Heart left ventricle (tissue), 16 donors: ENCODE data around the gene LAMA5. TPM values are rescaled to one million over a fixed set of nuclear protein-coding genes. Genes with fewer than 3 reads are reported as not detected.
A peak's percentile ranks its signal among the peaks of the same experiment; 100 is the strongest.

Experiments used
- ATAC-seq, 4 donors: fragments of 200-7000 bp; cut with Tn5 transposase; one replicate each; pipeline ENCODE4 v1.9.1; 2020 to 2022; ENCODE audit warnings: moderate library complexity in 4 of 4, mild to moderate bottlenecking in 3 of 4, moderate number of reproducible peaks in 1 of 4
- DNase-seq, 5 donors: peaks; one replicate each; pipeline ENCODE4 v3.0.0-alpha.2; 2020
- H3K27ac ChIP-seq, 12 donors: fragments of 200-600 bp; sonication (generic) in 4 of 12; one replicate each; pipeline versions ENCODE4 v1.5.0 to v1.8.0; 2016 to 2022; ENCODE audit warnings: mild to moderate bottlenecking in 2 of 12
- H3K27me3 ChIP-seq, 9 donors: fragments of 200-600 bp; sonication (generic) in 2 of 9; one replicate each; pipeline versions ENCODE4 v1.5.1 to v1.8.0; 2016 to 2022; ENCODE audit warnings: mild to moderate bottlenecking in 3 of 9
- H3K36me3 ChIP-seq, 9 donors: fragments of 200-600 bp; sonication (generic) in 2 of 9; one replicate each; pipeline versions ENCODE4 v1.5.0 to v1.8.0; 2018 to 2022; ENCODE audit warnings: mild to moderate bottlenecking in 2 of 9
- H3K4me1 ChIP-seq, 12 donors: fragments of 200-600 bp; sonication (generic) in 4 of 12; one replicate each; pipeline versions ENCODE4 v1.5.0 to v1.8.0; 2016 to 2022; ENCODE audit warnings: mild to moderate bottlenecking in 3 of 12
- H3K4me3 ChIP-seq, 12 donors: fragments of 200-600 bp; sonication (generic) in 4 of 12; one replicate each; pipeline versions ENCODE4 v1.5.0 to v1.8.0; 2017 to 2022; ENCODE audit warnings: mild to moderate bottlenecking in 9 of 12, moderate library complexity in 4 of 12
- H3K9me3 ChIP-seq, 12 donors: fragments of 200-600 bp; sonication (generic) in 4 of 12; one replicate each; pipeline versions ENCODE4 v1.5.0 to v1.8.0; 2016 to 2022; ENCODE audit warnings: mild to moderate bottlenecking in 1 of 12
- POLR2A ChIP-seq, 2 donors: fragments of 450-650 bp; IDR thresholded peaks; one replicate each; pipeline ENCODE4 v1.6.1; 2017; ENCODE audit warnings: antibody characterized with exemption in 2 of 2, mild to moderate bottlenecking in 2 of 2, moderate library complexity in 2 of 2
- WGBS, 4 donors: extraction: QIAGEN DNeasy Blood & Tissue Kit in 2 of 4; methylation state at CpG; one replicate each; pipeline versions ENCODE4 v1.1.5 to v1.1.7; 2013 to 2018; 5-methylcytosine and 5-hydroxymethylcytosine counted together
- intact Hi-C, 10 donors: fragments of 100-400 bp; cut with DNase I; formaldehyde crosslinking; loops; one replicate each; pipeline versions ENCODE4 v1.11.1 to v1.14.2; 2022
- polyA plus RNA-seq, 2 donors: library from polyadenylated mRNA; stranded (reverse); fragments of 200-250 nt; gene quantifications; one replicate each; pipeline ENCODE4 v1.2.3, GENCODE V29; 2013
- total RNA-seq, 9 donors: library from RNA; depleted of rRNA in 2 of 9; stranded (reverse); fragments of >200 nt in 2 of 9; fragmentation: NEBNext Ultra II Directional in 3 of 9; extraction: Animal tissue kit (Norgen Biotek cat#: 25700) in 3 of 9; gene quantifications; one replicate each; pipeline versions ENCODE4 v1.1.0 to v1.2.4, GENCODE V29; 2016 to 2023
- TF ChIP-seq, protein P1 (sequence below), 12 donors: fragments of 200-600 bp; sonication (generic) in 4 of 12; IDR thresholded peaks; one replicate each; pipeline versions ENCODE4 v1.5.0 to v1.8.0; 2018 to 2022; ENCODE audit warnings: antibody characterized with exemption in 12 of 12, mild to moderate bottlenecking in 5 of 12
- donor health status: ischemic (EF 13 %, LVEDD 7.1; RV severe dilation, severe dysfunction).
- donor health status: healthy with polysubstance abuse.
- donor health status: DM: no; HTN: yes; CAD: no.
- donor health status: DM: no; HTN: no; CAD: no.
- donor health status: ischemic (EF 25% LVEDD 6.9; RV normal size, moderate dysfunction).
- donor health status: ischemic (EF 25% LVEDD 5.7; RV mildly dilated, moderate dysfunction).
- donor health status: healthy.
- donor health status: DM: yes; HTN: yes; CAD: no.
- donor health status: ischemic (EF 35%, LVEDD 5.7; RV mildly dilated, moderate dysfunction).
- donor health status: nonischemic (EF 11% LVEDD 7.7; RV severe dilation, severe dysfunction).
- donor health status: DM: yes; HTN: yes; CAD: no.
- donor health status: PGD.
- donor health status: ischemic (EF 29% LVEDD 5.4; RV normal size, mild dysfunction).
- donor health status: nonischemic (EF 23%, LVEDD 6.1; RV moderate dilation, normal function).

LAMA5 gene
- total and polyA plus RNA-seq, 11 donors: 57.4 to 128 (median 73.6) TPM

DNA sequence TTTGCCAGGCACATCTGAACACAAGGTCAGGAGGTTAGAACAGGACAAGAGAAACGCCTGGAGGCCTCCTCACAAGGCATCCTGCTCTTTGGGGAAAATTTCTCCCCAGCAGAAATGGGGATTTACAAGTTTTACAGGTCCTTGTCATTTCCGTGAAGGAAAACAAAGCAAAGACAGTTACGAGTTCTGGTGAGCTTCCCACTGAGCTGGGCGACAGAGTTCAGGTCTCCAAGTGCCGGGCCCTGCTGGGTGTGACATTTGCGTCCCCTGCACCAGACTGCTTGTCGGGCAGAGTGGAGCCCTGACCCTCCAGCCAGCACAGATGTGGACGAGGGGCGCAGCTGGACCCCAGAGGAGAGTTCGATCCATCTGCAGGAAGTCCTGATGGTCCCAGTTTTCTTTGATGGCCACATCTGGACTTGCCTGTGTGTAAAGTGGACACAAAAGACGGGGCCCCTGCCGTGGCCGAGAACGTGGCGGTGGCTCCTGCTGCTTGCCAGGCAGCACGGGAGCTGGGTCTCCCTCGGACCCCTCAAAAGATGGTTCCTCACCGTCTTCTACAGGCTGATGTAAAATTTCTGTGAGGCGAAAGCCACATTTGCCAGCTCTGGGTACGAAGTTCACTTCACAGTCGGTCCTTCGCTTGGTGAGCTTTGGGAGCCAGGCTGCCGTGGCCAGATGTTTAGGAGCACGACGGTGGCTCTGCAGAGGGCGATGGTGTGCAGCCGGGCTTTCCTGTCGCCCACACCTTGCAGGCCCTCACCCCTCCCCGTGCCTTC, 69.5 kb downstream of the LAMA5 start:
- DNase-seq: peak in 1 of 5 donors; percentile 58
- no peaks in the 10 kb centered on the region for H3K27me3 ChIP-seq
- WGBS, 4 donors: 84 to 87% (median 86%) methylated on average over 24 to 29 of the region's 29 CpGs
- intact Hi-C loops: loop anchor here in 1 of 10 donors (10.0 kb wide), 1 partner anchor 197 kb away; no protein-coding TSS in a partner anchor
- H3K36me3 ChIP-seq: peaks cover 0 to 57% (median 46%) of the 10 kb centered on the region in 9 donors
- TF ChIP-seq POLR2A (IDR thresholded peaks at IDR 0.05): no peak
- TF ChIP-seq, protein P1, sequence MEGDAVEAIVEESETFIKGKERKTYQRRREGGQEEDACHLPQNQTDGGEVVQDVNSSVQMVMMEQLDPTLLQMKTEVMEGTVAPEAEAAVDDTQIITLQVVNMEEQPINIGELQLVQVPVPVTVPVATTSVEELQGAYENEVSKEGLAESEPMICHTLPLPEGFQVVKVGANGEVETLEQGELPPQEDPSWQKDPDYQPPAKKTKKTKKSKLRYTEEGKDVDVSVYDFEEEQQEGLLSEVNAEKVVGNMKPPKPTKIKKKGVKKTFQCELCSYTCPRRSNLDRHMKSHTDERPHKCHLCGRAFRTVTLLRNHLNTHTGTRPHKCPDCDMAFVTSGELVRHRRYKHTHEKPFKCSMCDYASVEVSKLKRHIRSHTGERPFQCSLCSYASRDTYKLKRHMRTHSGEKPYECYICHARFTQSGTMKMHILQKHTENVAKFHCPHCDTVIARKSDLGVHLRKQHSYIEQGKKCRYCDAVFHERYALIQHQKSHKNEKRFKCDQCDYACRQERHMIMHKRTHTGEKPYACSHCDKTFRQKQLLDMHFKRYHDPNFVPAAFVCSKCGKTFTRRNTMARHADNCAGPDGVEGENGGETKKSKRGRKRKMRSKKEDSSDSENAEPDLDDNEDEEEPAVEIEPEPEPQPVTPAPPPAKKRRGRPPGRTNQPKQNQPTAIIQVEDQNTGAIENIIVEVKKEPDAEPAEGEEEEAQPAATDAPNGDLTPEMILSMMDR (IDR thresholded peaks at IDR 0.05): no peak
- ATAC-seq: no peak
- peaks cover 0 to 8% (median 0%) of the 10 kb centered on the region in 12 donors for H3K4me1 ChIP-seq
- H3K27ac ChIP-seq: peak overlapping the region in 3 of 12 donors; percentile 18 to 39 (median 27)
- H3K4me3 ChIP-seq: no peak overlapping the region
- H3K9me3 ChIP-seq: no peaks in the 10 kb centered on the region

DNA sequence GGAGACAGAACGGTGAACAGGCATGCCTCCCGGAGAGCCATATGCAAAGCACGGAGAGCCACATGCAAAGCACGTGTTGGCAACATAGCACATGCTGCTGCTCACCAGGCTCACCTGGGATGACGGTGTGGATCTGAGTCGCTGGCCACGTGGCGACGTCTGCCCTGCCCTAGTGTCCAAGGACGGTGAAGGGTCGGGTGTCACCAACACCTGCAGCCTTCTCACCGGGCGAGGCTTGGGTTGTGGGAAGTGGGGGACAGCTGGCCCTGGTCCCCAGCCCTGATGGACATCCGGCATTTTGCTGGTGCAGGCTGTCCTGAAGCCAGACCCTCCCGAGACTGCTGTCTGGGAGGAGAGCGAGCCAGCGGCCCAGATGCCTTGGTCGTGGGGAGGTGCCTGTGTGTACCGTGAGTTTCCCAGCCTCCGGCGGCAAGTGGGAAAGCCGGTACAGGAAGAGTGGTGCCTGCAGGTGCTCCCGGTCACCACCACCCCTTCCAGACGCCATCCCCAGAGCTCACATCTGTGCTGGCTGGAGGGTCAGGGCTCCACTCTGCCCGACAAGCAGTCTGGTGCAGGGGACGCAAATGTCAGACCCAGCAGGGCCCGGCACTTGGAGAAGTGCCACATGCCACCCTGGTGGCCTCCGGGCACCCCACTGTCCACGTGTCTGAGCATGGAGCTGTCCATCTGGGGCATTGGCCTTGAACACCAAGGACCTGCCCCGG, 70.2 kb downstream of the LAMA5 start:
- TF ChIP-seq, protein P1 (IDR thresholded peaks at IDR 0.05): no peak
- TF ChIP-seq POLR2A (IDR thresholded peaks at IDR 0.05): no peak
- DNase-seq (peak in 2 of 5 donors; percentile 47 to 58), ATAC-seq (peak in 2 of 4 donors; percentile 5 to 12)
- Histone ChIP-seq H3K36me3 (peaks cover 0 to 65% (median 53%) of the 10 kb centered on the region in 9 donors), H3K9me3 (no peaks in the 10 kb centered on the region), H3K27ac (peak overlapping the region in 4 of 12 donors; percentile 4 to 39 (median 20)), H3K4me1 (peaks cover 0 to 8% (median 0%) of the 10 kb centered on the region in 12 donors), H3K4me3 (no peak overlapping the region), H3K27me3 (no peaks in the 10 kb centered on the region)
- intact Hi-C loops: loop anchor here in 1 of 10 donors (10.0 kb wide), 1 partner anchor 198 kb away; no protein-coding TSS in a partner anchor
- WGBS, 4 donors: 81 to 89% (median 84%) methylated on average over 25 to 30 of the region's 30 CpGs

DNA sequence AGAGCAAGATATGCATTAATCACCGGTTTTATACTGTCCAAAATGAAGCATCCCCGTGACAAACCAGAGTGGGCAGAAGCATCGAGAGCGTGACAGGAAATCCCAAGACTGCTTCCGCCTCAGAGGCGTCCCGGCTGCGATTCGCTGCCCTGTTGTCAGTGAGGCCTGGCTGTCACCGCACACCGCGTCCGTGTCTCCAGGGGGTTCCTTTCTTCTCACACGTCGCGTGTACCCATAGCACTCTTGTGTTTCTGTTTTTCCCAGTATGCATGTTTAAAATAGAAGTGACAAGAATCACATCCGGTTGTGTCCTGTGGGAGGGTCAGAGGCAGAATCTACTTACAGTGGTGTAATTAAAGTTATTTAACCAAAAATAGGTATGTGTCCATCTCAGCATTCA, 72.6 kb downstream of the LAMA5 start:
- Histone ChIP-seq H3K9me3 (no peaks in the 10 kb centered on the region), H3K36me3 (peaks cover 0 to 89% (median 75%) of the 10 kb centered on the region in 9 donors), H3K4me1 (peaks cover 0 to 5% (median 0%) of the 10 kb centered on the region in 12 donors), H3K4me3 (no peak overlapping the region), H3K27me3 (no peaks in the 10 kb centered on the region), H3K27ac (no peak overlapping the region)
- DNase-seq: no peak
- no peak for ATAC-seq
- intact Hi-C loops: loop anchor here in 1 of 10 donors (10.0 kb wide), 1 partner anchor 200 kb away; no protein-coding TSS in a partner anchor
- WGBS, 4 donors: 64 to 76% (median 69%) methylated on average over 17 of the region's 17 CpGs
- TF ChIP-seq, protein P1 (IDR thresholded peaks at IDR 0.05): no peak
- TF ChIP-seq POLR2A (IDR thresholded peaks at IDR 0.05): no peak

DNA sequence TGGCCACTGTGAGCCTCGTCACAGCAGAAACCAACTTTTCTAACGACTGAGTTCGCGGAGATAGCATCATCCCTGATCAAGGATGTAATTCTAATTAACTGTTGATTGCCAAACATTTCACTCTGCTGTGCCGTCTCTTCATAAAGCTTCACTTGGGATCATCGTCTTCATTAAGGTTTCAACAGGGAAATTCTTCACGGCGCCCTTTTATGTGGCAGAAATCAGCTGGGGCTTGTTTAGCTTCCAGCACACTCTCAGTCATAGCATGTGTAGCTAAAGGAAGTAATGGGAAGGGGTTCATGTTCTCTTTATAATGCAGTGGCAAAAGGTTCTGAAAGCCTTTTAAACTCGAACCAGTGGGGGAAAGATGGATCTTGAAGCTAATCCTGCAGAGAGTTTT, 73.2 kb downstream of the LAMA5 start:
- 84 to 90% (median 88%) methylated on average over 9 of the region's 9 CpGs for WGBS, 4 donors
- Histone ChIP-seq H3K4me3 (no peak overlapping the region), H3K4me1 (peaks cover 0 to 5% (median 0%) of the 10 kb centered on the region in 12 donors), H3K36me3 (peaks cover 0 to 94% (median 81%) of the 10 kb centered on the region in 9 donors), H3K9me3 (no peaks in the 10 kb centered on the region), H3K27ac (no peak overlapping the region), H3K27me3 (no peaks in the 10 kb centered on the region)
- TF ChIP-seq POLR2A (IDR thresholded peaks at IDR 0.05): no peak
- TF ChIP-seq, protein P1 (IDR thresholded peaks at IDR 0.05): no peak
- intact Hi-C loops: loop anchor here in 1 of 10 donors (10.0 kb wide), 1 partner anchor 201 kb away; no protein-coding TSS in a partner anchor
- DNase-seq: no peak
- no peak for ATAC-seq
